GM18519 (cell line): ENCODE measurements around the gene DUSP16.
"Not testable (repeated sequence)": the region's sequence is repeated elsewhere in the genome, so short reads cannot be mapped to it uniquely, and the experiment has no call there.

Experiments used
- ATAC-seq: cut with Tn5 transposase; IDR thresholded peaks from one replicate; pipeline ENCODE4 v1.9.1; 2021; ENCODE audit warnings: mild to moderate bottlenecking, moderate library complexity; ENCODE audit not compliant: unreplicated experiment, low FRiP score

Gene DUSP16

DNA sequence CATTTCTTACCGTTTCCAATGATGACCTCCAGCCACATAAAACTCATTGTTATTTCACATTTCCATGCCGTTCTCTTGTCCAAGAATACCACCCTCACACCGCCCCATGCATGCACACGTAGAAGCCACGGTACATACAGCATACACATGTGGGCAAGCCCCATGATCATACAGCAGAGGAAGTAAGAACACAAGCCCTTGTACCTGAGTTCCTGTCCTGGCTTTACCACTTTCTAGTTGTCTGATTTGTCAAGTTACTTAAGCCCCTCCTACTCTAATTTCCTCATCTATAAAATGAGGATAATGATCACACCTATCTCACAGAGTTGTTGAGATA, 59.9 kb downstream of the DUSP16 start:
- ATAC-seq: no peak

DNA sequence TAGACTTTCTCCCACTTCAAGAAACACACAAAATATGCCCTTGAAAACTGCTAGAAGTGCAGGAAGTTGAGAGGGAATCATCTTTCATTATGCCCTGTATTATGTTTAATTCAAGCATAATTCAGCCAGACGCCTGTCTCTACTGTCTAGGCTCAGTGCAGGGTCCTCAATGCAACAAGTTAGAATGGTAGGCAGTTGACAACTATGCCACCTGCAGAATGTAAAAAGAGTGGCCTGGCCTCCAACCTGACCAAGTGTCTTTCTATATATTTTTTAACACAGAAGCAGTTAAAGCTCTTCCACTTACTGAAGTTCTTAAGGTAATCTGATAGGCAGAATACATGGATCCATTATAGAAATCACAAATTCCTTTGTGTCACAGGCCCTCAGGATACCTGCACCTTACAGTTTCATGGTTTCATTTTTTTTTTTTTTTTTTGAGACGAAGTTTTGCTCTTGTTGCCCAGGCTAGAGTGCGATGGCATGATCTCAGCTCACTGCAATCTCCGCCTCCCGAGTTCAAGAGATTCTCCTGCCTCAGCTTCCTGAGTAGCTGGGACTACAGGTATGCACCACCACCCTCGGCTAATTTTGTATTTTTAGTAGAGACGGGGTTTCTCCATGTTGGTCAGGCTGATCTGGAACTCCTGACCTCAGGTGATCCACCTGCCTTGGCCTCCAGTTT, 60.4 kb downstream of the DUSP16 start:
- ATAC-seq: not testable (repeated sequence)

DNA sequence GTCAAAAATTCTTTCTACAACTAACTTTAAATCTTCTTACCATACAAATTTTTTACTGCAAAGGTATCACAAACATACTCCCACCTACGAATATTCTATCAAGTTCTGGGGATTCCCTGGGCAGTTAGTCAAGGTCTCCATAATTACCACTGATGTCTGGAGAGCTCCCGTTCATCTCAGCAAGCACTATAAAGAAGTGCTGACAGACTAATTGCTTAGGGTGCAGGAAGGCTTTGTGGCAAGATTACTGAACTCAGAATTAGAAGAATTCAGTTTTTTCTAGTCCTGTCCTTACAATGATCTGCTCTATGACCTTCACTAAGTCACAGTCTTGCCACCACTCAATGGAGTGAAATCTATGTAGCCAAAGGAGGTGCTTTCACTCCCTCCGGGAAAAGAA, 61.5 kb downstream of the DUSP16 start:
- ATAC-seq: no peak

DNA sequence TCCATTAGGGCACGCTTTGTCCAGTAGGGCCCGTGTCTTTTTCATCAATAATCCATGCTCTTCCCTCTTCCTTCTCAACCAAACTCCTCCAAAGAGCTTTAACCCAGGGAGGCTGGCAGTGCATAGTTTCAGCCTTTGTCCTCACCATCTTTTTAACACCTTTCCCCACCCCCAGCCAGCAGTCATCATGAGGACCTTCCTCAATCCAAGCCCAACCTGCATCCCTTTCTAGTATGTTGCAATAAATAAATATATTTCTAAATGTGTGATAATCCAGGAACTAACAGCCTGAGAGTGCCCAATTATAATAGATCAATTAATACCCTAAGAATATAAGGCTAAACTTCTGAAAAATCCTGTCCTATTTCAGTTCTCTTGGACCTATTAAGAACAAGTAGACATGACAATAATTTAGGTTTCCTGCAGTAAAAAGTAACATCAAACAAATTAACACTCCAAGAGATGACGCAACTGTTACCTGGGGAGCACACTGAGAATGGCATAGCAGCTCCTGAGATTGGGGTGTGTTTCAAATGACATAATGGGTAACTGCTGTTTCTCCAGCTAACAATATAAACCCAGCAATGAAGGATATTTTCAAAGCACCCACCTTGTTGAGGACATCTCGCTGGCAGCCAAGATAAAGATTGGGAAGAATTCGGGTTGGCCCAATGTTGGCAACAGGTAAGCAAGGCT, 62.6 kb downstream of the DUSP16 start:
- no peak for ATAC-seq

DNA sequence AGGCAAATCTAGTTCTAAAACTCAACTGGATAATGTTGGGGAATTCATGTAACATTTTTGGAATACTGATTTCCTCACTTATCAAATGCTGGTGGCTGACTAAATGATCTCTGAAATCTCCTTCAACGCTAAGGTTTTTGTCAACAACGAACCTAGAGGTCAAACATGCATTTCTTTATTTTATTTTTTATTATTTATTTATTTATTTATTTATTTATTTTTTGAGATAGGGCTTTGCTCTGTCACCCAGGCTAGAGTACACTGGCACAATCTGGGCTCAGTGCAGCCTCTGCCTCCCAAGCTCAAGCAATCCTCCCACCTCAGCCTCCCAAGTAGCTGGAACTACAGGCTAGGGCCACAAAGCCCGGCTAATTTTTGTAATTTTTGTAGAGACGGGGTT, 64.5 kb downstream of the DUSP16 start:
- ATAC-seq: no peak

DNA sequence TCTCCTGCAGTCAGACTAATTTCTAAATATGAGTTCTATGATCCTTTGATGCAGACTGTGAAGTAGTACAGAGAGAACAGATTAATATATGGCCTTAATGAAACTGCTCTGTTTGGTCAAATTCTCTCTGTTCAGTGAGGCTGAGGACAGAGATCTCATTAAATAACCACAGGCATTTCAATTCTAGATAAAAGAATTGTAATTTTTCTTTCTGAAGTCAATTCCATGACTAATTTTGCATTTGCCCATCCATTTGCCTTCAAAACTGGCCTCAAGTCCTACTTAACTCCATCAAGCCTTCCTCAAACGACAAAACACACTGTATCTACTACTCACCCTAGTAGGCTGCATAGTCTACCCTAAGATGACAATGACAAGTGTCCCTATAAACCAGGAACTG, 67.1 kb downstream of the DUSP16 start:
- ATAC-seq: no peak

DNA sequence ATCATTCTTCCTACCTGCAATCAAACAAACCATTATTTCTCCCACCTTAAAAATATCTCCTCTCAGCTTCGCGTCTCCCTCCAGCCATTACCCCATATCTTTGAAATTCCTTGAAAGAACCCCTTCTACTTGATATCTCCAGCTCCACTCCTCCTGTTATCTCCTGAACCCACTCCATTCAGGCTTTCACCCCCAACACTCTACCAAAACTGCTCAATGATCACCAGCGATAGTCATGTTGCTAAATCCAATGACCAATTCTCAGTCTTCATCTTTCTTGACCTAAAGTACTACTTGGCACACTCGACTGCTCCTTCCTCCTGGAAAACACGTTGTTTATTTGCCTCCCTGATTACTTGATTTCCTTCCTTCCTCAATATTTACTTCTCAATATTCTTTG, 70.1 kb downstream of the DUSP16 start:
- ATAC-seq: no peak

DNA sequence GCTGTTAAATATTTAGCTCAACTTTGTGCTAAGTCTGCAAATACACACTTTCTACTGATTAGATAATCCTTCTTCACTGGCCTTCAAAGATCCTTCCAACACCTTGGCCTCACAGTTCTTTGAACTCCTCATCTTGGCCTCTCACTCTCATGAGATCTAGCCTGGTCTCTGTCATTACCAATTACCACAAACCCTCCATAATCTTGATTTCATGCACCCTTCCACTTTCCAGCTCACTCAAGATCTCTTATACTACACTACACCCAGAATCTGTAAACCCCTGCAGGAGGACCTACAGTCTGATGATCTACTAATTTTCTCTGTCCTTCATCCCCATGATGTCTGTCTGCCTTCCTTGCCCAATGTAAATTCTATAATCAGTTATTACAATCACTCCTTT, 71.1 kb downstream of the DUSP16 start:
- no peak for ATAC-seq

DNA sequence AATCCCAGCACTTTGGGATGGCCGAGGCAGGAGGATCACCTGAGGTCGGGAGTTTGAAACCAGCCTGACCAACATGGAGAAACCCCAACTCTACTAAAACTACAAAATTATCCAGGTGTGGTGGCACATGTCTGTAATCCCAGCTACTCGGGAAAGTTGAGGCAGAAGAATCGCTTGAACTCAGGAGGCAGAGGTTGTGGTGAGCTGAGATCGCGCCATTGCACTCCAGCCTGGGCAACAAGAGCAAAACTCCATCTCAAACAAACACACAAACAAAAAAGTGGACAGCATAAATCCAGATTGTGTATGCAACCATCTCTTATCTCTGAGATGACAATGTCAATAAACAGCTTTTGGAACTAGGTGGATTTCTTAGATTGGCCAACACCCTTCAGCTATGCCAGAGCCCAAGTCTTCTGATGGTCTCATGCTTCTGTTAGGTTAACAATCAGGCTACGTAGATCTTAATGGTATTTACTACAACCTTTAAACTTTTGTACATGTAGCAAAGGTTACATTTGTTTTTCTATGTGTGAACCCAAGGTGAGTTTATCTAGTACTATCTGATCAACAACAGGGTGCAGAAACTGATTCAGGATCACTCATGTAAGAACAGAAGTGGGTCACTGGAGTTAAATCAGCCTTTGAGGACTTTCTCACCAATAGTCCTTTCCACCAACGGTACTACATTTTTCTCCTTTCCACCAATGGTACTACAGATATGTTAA, 73.7 kb downstream of the DUSP16 start:
- no peak for ATAC-seq

DNA sequence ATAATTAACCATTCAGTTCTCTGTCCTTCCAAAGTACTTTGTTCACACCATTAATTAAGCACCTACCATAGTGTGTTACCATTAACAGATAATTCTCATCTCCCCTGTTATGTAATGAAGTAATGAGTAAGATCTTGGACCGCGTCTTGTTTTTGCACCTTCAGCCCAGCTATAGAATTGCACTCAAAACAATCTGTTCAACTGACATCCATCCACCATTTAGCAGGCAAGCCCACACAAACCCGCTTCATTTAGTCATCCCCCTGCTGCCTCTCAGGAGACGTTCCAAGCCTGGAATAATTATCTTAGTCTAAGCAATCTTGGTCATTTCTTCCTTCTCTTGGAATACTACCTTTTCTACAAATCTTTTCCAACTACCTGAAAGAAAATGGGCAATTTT, 74.4 kb downstream of the DUSP16 start:
- ATAC-seq: no peak

DNA sequence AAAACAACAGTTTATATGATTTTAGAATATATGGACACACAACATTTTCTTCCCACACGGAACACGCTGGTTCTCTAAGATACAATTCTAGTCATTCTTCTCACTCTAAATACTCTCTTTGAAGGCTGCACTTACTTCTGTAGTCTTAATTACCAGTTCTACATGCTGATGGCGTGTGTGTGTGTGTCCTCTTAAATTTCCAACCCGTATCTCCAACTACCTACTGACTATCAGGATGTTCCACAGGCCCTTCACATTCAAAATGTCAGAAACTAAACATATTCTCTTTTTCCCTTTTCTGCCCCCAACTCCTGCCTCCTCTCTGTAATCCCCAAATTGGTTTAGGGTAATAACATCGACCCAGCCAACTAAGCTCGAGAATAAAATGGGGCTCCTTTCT, 75.2 kb downstream of the DUSP16 start:
- ATAC-seq: no peak

DNA sequence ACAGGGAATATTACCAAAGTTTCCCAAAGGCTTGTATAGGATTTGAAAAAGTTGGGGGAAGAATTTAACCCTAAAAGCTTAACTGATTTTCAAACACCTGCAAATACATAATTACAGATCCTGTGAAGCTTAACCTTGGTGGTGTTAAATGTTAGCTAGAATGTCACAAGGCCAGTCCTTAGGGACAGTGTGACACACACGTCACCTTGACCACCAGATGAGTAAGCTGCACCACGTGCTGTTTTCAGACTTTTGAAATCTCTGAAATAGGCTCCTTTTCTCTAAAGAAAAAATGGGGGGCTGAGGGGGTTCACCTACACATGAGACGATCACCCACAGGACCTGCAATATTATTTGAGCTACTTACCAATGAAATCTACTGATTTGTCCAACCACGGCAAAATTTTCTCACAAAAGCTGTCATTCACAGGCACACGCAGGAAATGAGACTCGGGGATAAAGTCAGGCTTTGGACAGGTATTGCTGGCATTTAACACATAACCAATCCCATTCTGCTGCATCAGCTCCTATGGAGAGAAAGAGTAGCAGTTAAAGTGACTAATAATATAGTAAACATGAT, 75.9 kb downstream of the DUSP16 start:
- ATAC-seq: no peak

DNA sequence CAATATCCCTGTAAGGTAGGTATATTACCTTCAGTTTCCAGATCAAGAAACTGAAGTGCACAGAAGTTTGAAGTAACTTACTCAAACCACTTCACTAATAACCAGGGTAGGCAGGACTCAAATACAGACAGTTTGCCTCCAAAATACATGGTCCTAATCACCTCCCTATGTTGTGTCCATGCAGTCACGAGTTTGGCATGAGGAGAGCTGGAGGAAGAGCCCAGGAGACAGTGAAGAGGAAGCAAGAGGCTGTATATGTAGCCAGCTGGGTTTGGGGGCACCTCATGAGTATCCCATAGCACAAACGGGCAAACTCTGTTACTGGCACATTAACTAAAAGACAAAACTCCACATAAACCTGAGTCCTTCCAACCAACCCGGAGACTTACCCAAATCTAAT, 79.2 kb downstream of the DUSP16 start:
- ATAC-seq: no peak

DNA sequence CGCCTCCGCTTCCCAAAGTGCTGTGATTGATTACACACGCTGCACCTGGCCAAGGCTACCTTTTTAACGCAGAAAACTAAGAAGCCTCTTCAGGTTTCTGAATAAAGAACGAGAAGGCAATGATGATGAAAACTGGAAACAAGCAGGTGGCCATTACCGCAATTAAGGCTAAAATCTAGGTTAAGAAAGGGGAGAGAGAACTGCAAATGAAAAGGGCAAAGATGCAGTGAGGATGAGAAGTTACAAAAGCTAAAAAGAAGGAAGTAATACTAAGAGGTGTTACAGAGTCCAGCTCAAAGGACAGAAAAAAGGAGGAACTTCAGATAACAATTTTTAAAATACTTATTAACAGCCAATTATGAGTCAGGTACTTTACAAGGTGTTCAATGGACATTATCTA, 79.7 kb downstream of the DUSP16 start:
- no peak for ATAC-seq

DNA sequence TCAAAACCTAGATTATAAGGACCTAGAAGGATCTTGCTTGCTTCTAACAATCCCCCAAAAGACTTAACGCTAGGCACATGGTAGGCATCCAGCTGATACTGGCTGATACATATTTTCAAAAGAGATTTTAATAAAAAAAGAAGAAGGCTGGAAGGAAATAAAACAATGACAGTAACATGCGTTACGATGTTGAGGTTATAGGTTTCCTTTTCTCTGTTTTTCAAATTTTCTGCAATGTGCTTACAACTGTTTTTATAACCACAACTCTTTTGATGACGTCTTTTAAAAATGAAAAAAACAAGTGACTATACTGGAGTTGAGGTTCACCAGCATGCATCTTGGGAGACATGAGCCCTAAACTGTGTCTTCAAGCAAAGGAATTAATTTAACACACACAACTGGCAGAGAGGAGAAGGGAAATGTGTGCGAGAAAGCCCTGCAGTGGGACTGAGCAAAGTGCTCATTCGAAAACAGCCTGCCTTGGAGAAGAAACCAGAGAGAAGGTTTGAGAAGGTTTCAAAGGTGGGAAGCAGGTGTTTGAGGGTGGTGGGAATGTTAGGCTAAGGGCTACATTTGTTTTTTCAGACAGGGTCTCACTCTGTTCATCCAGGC, 80.4 kb downstream of the DUSP16 start:
- no peak for ATAC-seq

DNA sequence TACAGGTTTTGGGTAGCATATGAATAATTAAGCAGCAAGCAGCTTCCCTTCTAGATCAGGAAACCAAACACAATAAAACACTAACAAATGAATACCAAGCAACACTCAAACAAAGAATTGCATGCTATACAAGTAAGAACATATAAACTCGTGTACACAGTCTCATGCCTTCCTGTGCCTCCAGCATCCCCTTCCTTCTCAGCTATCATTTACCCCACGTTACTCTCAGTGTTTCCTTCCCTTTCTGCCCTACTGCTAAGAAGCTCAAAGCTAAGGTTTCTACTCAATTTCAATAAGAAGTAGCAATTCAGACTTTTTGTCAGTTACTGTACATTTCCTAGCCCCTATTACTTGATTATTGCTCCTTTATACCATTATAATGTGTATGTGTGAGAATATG, 81.0 kb downstream of the DUSP16 start:
- ATAC-seq: no peak

DNA sequence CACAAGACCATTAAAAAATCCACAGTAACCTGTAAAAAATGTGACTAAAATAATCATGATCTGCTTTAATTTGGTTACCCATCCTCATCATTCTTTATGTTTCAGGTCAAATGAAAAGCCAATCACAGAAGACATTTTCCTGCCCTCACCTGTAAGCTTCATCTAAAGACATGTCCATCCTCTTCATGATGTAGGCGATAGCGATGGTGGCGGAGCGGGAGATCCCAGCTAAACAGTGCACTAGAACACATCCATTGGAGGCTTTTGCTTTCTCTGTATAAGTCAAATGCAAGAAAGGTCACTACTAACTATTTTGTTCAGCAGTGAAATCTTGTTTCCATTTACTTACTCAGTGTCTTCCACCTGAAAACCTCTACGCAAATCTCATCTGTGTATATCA, 82.6 kb downstream of the DUSP16 start:
- no peak for ATAC-seq

DNA sequence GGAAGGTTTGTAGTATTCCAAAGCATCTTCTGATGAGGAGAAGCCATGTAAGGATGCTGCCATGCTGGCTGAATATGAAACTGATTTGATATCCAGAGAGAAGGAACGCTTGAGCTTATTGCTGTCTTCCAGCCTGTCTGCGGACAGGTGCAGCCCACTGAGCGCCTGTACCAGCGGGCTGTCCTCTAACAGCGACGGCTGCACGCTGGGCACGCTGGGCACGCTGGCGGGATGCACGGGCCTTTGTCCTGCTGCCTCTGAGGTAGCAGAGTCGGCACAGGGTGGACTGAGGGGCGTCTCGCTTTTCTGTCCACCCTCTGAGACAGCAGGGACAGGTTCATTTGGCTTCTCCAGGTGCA, 85.2 kb downstream of the DUSP16 start:
- no peak for ATAC-seq

DNA sequence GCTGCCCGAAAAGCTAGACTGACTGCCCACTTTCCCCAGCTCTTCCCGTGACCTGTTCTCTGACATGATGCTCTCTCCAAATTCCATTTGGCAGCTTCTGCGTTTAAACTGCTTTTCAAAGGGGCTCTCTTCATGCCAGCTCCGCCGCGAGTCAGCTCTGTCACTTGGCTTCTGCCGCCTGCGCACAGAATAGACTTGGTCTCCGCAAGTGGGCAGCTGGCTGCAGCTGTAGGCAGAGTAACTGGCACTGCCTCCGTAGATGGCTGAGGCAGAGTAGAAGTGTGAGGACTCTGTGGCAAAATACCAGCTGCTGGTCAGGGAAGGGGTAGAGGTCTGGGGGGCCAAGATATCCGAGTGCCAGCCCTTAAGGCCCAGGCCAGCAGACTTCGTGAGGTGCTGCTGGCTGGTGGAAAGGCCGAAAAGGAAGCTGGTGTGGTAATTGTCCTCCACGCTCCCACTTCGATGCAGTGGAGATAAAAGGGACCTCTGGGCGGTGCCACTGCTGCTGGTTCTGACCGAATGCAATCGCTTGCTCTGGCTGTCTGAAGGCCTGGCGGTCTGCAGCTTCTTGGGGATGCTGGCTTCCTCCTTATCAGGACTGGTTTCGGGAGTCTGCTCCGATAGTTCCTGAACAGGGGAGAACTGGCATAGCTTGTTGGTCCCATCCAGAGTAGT, 85.7 kb downstream of the DUSP16 start:
- no peak for ATAC-seq

DNA sequence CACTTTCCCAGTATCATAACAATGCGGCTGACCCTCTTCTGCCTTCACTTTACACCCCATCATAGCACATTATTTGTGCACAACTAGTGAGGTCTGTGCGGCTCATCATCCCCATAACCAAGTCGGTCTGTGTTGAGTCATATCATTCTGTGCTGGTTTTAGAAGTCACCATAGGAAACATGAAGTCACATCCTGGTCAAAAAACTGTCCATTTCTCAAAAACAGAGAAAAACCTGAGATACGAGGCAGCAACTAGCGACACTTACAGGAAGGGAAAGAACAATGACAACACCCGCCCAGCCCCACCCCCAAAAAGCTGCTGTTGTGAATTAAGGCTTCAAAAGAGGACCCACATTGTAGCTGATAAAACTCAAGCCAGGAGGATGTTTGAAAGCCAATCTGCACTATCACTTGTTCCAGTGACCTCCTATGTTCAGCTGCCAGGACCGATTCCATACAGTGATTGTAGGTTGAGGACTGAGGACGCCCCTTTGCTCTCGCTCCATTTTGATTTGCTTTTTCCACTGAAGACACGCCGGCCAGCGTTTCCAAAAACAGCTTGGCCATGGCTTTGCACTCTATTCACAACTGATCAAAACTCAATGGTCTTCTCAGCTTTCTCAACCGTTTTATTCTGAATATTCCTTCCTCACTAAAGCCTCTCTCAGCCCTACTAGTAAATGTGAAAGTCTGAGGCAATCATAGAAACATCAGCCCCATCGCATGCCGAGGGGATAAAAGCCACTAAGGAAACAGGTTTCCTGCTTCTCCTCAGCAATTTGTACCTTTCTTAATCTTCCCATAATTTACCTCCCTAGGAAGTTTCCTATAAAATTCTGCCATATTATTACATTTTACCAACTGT, 87.5 kb downstream of the DUSP16 start:
- ATAC-seq: peak; percentile 70
